Keratinocyte (primary cell): ENCODE data around the gene CLSTN2. TPM values are rescaled to one million over a fixed set of nuclear protein-coding genes. Genes with fewer than 3 reads are reported as not detected.

Experiments used
- DNase-seq: peaks from one replicate; pipeline ENCODE4 v3.0.0-alpha.2; 2011; ENCODE audit warnings: low read depth, missing footprints, low spot score
- FAIRE-seq: peaks from 2 replicates; lab custom pipeline; 2011; peaks lifted over from hg19 to GRCh38; lab: Jason Lieb, UNC
- H2AFZ ChIP-seq: 2 replicates; pipeline ENCODE4 v1.6.0; 2012; ENCODE audit warnings: low read length, control low read depth, inconsistent platforms; ENCODE audit not compliant: control insufficient read depth
- H3K27ac ChIP-seq: 2 replicates; pipeline ENCODE4 v1.5.1; 2011; ENCODE audit warnings: low read length; ENCODE audit not compliant: control insufficient read depth, insufficient read depth
- H3K27me3 ChIP-seq: 3 replicates; pipeline ENCODE4 v1.6.0; 2011; ENCODE audit warnings: low read length; ENCODE audit not compliant: control insufficient read depth, insufficient read depth; ENCODE audit errors: extremely low read depth
- H3K36me3 ChIP-seq, 2 experiments: 2 replicates in 1 of 2; 3 replicates in 1 of 2; pipeline ENCODE4 v1.5.1; 2011; ENCODE audit warnings: low read length in 2 of 2, mild to moderate bottlenecking in 1 of 2; ENCODE audit not compliant: control insufficient read depth in 2 of 2, insufficient read depth in 2 of 2; ENCODE audit errors: extremely low read depth in 1 of 2
- H3K4me1 ChIP-seq: 3 replicates; pipeline ENCODE4 v1.5.1; 2011; ENCODE audit warnings: low read length; ENCODE audit not compliant: control insufficient read depth, insufficient read depth; ENCODE audit errors: extremely low read depth
- H3K4me2 ChIP-seq: 3 replicates; pipeline ENCODE4 v1.6.0; 2011; ENCODE audit warnings: low read depth, low read length; ENCODE audit not compliant: control insufficient read depth, insufficient read depth; ENCODE audit errors: extremely low read depth
- H3K4me3 ChIP-seq, 3 experiments: fragments of 200-600 bp in 1 of 3; sonication (generic) in 1 of 3; 2 replicates in 2 of 3; 3 replicates in 1 of 3; pipeline ENCODE4 v1.5.1; 2011 to 2016; ENCODE audit warnings: low read length in 3 of 3, mild to moderate bottlenecking in 3 of 3, control low read depth in 2 of 3, inconsistent platforms in 1 of 3, low read depth in 1 of 3, mixed read lengths in 1 of 3, mixed run types in 1 of 3, moderate library complexity in 1 of 3; ENCODE audit not compliant: control insufficient read depth in 2 of 3, insufficient read depth in 2 of 3; ENCODE audit errors: extremely low read depth in 1 of 3
- H3K79me2 ChIP-seq: 2 replicates; pipeline ENCODE4 v1.6.0; 2012; ENCODE audit warnings: low read length; ENCODE audit not compliant: control insufficient read depth, insufficient read depth
- H3K9ac ChIP-seq: 3 replicates; pipeline ENCODE4 v1.6.0; 2011; ENCODE audit warnings: low read length; ENCODE audit not compliant: control insufficient read depth, insufficient read depth; ENCODE audit errors: extremely low read depth
- H3K9me1 ChIP-seq: 3 replicates; pipeline ENCODE4 v1.6.0; 2011; ENCODE audit warnings: low read length; ENCODE audit not compliant: control insufficient read depth, insufficient read depth; ENCODE audit errors: extremely low read depth
- H3K9me3 ChIP-seq: 2 replicates; pipeline ENCODE4 v1.5.1; 2012; ENCODE audit warnings: low read depth, low read length; ENCODE audit not compliant: control insufficient read depth
- H4K20me1 ChIP-seq: 3 replicates; pipeline ENCODE4 v1.6.0; 2011; ENCODE audit warnings: low read length; ENCODE audit not compliant: control insufficient read depth, insufficient read depth; ENCODE audit errors: extremely low read depth
- CTCF ChIP-seq, 3 experiments: IDR thresholded peaks in 1 of 3; conservative IDR thresholded peaks in 1 of 3; optimal IDR thresholded peaks in 1 of 3; 2 replicates in 2 of 3; 3 replicates in 1 of 3; pipeline versions ENCODE3 to v1.5.1; 2011; ENCODE audit warnings: low read length in 3 of 3, mild to moderate bottlenecking in 3 of 3, moderate library complexity in 2 of 3, control low read depth in 1 of 3, inconsistent platforms in 1 of 3; ENCODE audit not compliant: insufficient read depth in 2 of 3; ENCODE audit errors: extremely low read depth in 1 of 3
- EZH2 ChIP-seq: IDR thresholded peaks from one replicate; pipeline ENCODE4 v1.6.1; 2012; ENCODE audit warnings: inconsistent platforms, mild to moderate bottlenecking, low read length, moderate library complexity
- dilution Hi-C: fragments of 300-500 bp; cut with MboI; formaldehyde crosslinking; loops from one replicate; pipeline ENCODE4 v1.7.0; 2020; ENCODE audit warnings: low sequenced_read_pairs; ENCODE audit not compliant: extremely low pct_ligation_motif_present
- polyA plus RNA-seq, 5 experiments: library from polyadenylated mRNA; depleted of rRNA in 3 of 5; stranded (reverse) in 3 of 5; stranded (forward) in 1 of 5; unstranded in 1 of 5; fragments of >200 nt; gene quantifications; 1 replicate in 1 of 5; 2 replicates in 3 of 5; 3 replicates in 1 of 5; pipeline versions ENCODE4 v1.2.1 to v1.2.3, GENCODE V29; 2011 to 2012; ENCODE audit warnings: missing spikeins in 2 of 5, low read depth in 1 of 5, low replicate concordance in 1 of 5

Gene CLSTN2
- polyA plus RNA-seq, 1 donor (not counting 4 experiments of a cell fraction or from before 2014, with no cell fraction given): 0.09 TPM

- TF ChIP-seq CTCF (optimal IDR thresholded peaks at IDR 0.05 in 1 of 3, IDR thresholded peaks at IDR 0.05 in 1 of 3, conservative IDR thresholded peaks at IDR 0.05 in 1 of 3; ENCODE audit: extremely low read depth in 1 of 3, insufficient read depth in 2 of 3, low read length in 3 of 3) (no peak), EZH2 (no peak)
- no peaks in the 10 kb centered on the region for H3K79me2 ChIP-seq
- no peak overlapping the region for H3K4me3 ChIP-seq
- no peaks in the 10 kb centered on the region for H3K4me1 ChIP-seq
- peaks cover 26% of the 10 kb centered on the region for H3K27me3 ChIP-seq
- no peak overlapping the region for H3K9ac ChIP-seq
- DNase-seq (no peak), FAIRE-seq (no peak)
- H3K9me3 ChIP-seq: no peaks in the 10 kb centered on the region
- no peaks in the 10 kb centered on the region for H3K36me3 ChIP-seq
- no peak overlapping the region for H3K27ac ChIP-seq
- no peaks in the 10 kb centered on the region for H3K9me1 ChIP-seq
- dilution Hi-C loops: no loop called here
- H4K20me1 ChIP-seq: no peaks in the 10 kb centered on the region
- no peak overlapping the region for H2AFZ ChIP-seq
- no peak overlapping the region for H3K4me2 ChIP-seq
Measured at GRCh38 chr3:139933766-139934165, 1.2 kb upstream of the CLSTN2 start.

- no peak overlapping the region for H2AFZ ChIP-seq
- H3K9me3 ChIP-seq: no peaks in the 10 kb centered on the region
- FAIRE-seq: no peak
- H3K4me3 ChIP-seq: peak overlapping the region; percentile 9 to 57 (median 47)
- dilution Hi-C loops: no loop called here
- H3K27me3 ChIP-seq: peaks cover 26% of the 10 kb centered on the region
- H3K36me3 ChIP-seq: no peaks in the 10 kb centered on the region
- TF ChIP-seq CTCF (optimal IDR thresholded peaks at IDR 0.05 in 1 of 3, IDR thresholded peaks at IDR 0.05 in 1 of 3, conservative IDR thresholded peaks at IDR 0.05 in 1 of 3; ENCODE audit: extremely low read depth in 1 of 3, insufficient read depth in 2 of 3, low read length in 3 of 3) (peak; percentile 34 to 73 (median 64)), EZH2 (no peak)
- H3K27ac ChIP-seq: no peak overlapping the region
- H3K9ac ChIP-seq: no peak overlapping the region
- peak overlapping the region; percentile 80 for H3K4me2 ChIP-seq
- no peaks in the 10 kb centered on the region for H3K4me1 ChIP-seq
- H3K9me1 ChIP-seq: no peaks in the 10 kb centered on the region
- no peaks in the 10 kb centered on the region for H4K20me1 ChIP-seq
- DNase-seq: no peak
- no peaks in the 10 kb centered on the region for H3K79me2 ChIP-seq
Measured at GRCh38 chr3:139934613-139935015, 371 bp upstream of the CLSTN2 start.
